Fibroblast of mammary gland (primary cell): Measurements from ENCODE around the gene ARHGAP18.

Experiments used
- DNase-seq: peaks from one replicate; pipeline ENCODE4 v3.0.0-alpha.2; 2010; ENCODE audit warnings: low read depth
- H3K4me3 ChIP-seq: 2 replicates; pipeline ENCODE4 v1.5.1; 2011; ENCODE audit warnings: low read depth, mild to moderate bottlenecking, low read length, moderate library complexity; ENCODE audit not compliant: control insufficient read depth
- TF ChIP-seq, protein P1 (sequence below): conservative IDR thresholded peaks from 2 replicates; pipeline ENCODE4 v1.5.1; 2011; ENCODE audit warnings: low read depth, low read length, inconsistent platforms; ENCODE audit not compliant: control insufficient read depth, insufficient read depth

Gene ARHGAP18

DNA sequence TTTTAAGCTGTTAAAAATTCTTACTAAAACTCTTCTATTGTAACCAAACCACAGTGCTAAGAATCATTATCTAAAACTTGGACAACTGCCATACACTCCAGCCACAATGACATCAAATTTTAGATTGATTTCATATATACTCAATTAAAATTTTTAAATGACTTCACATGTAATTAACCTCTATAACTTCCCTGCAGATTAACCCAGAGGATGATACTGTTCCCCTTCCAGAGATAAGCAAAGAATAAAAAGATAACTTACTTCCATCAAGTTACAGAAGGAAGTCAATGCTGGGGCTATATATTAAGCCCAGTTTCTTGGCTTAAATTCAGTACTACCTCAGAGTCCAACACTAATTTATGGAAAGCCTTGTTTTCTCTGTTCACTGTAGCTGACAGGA is 71.3 kb downstream of the ARHGAP18 start:
- TF ChIP-seq, protein P1, sequence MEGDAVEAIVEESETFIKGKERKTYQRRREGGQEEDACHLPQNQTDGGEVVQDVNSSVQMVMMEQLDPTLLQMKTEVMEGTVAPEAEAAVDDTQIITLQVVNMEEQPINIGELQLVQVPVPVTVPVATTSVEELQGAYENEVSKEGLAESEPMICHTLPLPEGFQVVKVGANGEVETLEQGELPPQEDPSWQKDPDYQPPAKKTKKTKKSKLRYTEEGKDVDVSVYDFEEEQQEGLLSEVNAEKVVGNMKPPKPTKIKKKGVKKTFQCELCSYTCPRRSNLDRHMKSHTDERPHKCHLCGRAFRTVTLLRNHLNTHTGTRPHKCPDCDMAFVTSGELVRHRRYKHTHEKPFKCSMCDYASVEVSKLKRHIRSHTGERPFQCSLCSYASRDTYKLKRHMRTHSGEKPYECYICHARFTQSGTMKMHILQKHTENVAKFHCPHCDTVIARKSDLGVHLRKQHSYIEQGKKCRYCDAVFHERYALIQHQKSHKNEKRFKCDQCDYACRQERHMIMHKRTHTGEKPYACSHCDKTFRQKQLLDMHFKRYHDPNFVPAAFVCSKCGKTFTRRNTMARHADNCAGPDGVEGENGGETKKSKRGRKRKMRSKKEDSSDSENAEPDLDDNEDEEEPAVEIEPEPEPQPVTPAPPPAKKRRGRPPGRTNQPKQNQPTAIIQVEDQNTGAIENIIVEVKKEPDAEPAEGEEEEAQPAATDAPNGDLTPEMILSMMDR = no peak
- no peak overlapping the region for H3K4me3 ChIP-seq
- DNase-seq = no peak

DNA sequence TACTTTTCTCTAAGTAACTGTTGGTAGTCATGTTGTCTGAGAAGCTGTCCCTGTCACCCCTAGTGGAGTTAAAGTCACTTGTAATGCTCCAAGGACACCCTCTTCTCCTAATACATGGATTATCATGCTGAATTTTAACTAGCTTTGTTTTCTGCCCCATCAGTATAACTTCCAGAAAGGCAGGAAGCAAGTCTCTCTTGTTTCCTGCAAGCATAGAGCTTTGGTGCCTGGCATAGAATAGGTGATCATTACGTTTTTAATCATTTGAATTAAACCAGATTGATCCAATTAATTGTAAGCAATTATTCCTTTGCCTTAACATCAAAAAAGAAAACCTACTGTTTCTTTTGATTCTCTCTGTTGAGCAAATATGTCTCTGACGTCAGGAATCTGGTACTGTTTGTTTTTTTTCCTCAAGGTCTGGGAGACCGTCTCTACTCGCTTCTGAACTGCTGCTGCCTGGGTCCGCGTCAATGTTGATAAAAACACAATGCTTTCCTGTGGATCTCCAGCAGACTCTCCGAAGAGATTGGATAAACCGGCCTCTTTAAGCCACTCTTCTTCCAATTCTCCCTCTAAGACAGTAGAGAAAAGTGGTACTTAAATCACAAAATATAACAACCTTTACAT is 71.8 kb downstream of the ARHGAP18 start:
- no peak overlapping the region for H3K4me3 ChIP-seq
- DNase-seq = no peak
- TF ChIP-seq, protein P1 = no peak

DNA sequence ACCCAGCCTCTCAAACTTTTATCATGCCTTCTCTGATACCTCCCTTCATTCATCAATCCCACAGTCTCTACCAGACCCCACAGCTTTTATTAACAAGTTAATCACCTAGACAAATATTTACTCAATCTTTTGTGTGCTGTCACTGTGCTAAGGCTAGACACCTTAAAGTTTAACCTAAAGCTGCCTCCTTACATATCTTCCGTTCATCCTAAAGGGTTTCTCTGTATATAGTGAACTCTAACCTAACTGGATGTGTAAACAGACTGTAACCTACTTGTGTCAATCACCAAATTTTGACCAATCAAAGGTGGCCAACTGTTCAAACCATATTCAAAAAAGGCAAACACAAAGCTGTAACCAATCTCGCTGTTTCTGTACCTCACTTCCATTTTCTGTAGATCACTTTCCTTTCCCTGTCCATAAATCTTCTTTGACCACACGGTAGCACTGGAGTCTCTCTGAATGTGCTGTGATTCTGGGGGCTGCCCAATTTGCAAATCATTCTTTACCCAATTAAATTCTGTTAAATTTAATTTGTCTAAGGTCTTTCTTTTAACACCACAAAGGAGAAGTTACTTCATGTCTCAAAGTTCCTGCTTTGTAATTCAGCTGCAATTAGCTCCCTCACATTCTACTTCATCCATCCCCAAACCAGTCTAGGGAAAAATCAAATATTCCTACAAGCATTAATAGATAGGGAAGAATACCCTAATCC is 72.5 kb downstream of the ARHGAP18 start:
- TF ChIP-seq, protein P1 = no peak
- no peak for DNase-seq
- H3K4me3 ChIP-seq = no peak overlapping the region

DNA sequence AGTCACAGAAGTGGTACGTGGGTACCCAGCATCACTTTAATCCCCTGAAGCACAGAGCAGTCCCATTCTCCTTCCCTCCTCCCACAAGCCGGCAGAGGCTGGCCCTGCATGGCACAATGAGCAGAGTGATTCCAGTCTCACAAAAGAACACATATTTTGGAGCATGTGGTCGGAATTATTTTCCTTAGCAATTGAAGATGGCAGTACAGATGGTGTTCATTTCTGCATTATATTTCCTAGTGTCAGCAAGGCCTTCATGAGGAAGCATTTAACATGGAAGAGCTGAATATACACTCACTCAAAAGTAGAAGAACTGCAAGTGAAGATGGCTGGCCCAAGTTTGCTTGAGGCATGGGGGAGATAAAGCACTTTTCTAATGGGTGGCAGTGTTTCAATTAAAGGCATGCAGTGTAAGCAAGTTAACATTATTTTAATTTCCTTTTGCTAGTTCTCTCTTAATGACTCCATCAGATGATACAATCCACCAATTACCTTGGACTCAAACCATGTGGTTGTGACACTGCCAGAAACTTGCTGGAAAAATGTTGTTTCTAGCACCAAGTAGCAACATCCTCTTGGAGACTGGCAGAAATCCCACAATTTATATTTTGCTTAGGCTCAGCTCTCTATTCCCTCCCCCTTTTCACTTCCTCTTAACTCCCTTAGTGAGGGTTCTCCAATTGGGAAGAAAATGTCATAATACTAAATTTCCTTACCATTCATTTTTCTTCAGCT is 74.4 kb downstream of the ARHGAP18 start:
- peak; percentile 80 for DNase-seq
- TF ChIP-seq, protein P1 = no peak
- H3K4me3 ChIP-seq = no peak overlapping the region

DNA sequence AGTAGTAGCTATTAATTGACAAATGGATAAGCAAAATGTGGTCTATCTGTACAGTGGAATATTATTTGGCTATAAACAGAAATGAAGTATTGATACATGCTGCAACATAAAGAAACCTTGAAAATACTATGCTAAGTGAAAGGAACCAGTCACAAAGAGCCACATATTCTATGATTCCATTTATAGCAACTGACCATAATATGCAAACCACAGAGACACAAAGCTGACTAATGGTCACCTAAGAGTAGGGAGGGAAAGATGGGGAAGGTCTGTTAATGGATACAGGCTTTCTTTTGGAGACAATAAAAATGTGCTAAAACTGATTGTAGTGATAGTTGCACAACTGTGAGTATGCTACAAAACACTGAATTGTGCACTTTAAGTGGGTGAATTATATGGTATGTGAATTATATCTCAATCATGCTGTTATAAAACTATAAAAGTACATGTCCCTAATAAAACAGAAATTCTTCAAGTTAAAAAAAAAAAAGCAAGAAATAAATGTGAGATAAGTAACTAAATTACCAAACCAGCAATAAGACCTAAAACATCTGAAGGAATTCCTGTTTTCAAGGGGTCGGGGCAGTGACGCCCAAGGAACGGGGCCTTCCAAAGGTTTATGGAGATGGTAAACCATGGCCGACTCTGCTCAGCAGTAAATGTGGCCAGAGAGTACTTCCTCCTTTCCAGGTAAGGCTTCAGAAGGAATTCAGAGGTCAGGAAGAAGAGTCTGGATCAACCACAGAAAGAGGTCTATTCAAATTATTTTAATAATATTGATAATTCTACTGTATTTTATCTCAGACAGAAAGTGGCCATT is 75.4 kb downstream of the ARHGAP18 start:
- TF ChIP-seq, protein P1 = no peak
- no peak overlapping the region for H3K4me3 ChIP-seq
- no peak for DNase-seq

DNA sequence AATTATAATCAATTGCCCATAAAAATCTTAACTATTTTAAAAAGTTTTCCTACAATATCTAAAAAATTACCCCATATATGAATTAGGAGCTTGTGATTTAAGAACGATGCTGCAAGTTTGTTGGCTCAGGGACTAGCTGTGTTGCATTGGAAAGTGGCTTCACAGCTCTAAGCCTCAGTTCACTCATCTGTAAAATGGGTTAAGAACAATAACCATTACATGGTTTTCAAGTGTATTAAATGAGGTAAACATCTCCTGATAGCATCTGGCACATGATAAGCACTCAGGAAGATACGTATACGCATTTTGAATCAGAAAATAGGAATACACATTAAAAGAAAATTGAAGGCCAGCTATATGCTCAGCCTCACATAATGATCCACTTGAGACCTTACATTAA is 76.4 kb downstream of the ARHGAP18 start:
- H3K4me3 ChIP-seq = no peak overlapping the region
- DNase-seq = no peak
- TF ChIP-seq, protein P1 = no peak
